GM03348 (cell line): Measurements from ENCODE around the gene PAXX.

ENCODE experiments used
- DNase-seq: peaks from one replicate; pipeline ENCODE4 v3.0.0; 2012; ENCODE audit warnings: low spot score

The PAXX gene

DNA sequence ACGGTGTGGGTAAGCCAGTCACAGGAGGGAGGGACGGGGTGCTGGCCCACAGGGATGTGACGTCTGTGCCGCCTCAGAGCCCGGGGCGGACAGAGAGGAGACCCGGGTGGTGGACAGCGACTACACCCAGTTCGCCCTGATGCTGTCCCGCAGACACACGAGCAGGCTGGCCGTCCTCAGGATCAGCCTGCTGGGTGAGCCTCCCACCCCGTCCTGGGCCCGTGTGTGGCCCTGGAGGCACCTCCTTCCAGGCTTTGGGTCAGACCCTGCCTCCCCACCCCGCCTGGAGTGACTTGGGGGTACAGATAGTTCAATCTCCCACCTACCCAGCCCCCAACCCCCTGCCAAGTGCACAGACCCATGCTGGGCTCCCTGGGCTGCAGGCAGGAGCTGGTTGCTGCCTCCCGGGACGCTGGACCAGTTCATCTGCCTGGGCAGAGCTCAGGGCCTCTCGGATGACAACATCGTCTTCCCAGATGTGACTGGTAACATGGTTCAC is 38.4 kb upstream of the PAXX start:
- DNase-seq, result no peak

DNA sequence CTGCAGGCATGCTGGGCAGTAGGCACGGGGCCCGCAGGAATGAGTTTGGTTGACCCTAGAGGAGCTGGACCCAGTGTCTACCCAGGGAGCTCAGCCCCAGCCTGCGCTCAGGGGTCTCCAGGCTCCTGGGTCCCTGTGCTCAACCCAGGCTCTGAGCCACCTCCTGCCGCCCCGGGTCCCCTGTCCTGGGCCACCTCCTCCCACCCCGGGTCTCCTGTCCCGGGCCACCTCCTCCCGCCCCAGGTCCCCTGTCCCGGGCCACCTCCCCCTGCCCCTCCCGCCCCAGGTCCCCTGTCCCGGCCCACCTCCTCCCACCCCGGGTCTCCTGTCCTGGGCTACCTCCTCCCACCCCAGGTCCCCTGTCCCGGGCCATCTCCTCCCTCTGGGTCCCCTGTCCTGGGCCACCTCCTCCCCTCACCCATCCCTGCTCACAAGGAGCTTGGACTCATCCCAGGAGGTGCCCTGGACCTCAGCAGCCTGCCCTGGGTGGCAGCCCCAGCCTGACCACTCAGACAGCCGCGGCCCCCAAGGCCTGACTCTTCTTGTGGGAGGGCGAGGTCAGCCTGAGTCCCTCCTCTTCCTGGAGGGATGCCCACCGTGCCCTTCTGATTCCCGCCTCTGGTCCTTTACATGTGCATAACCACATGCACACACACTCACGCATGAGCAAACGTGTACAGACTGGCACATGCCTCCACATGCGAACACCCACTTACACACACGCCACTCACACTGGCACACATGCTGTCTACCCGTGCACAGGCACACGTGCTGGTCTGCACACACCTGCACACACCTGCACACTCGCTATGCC is 37.7 kb upstream of the PAXX start:
- DNase-seq, result no peak

DNA sequence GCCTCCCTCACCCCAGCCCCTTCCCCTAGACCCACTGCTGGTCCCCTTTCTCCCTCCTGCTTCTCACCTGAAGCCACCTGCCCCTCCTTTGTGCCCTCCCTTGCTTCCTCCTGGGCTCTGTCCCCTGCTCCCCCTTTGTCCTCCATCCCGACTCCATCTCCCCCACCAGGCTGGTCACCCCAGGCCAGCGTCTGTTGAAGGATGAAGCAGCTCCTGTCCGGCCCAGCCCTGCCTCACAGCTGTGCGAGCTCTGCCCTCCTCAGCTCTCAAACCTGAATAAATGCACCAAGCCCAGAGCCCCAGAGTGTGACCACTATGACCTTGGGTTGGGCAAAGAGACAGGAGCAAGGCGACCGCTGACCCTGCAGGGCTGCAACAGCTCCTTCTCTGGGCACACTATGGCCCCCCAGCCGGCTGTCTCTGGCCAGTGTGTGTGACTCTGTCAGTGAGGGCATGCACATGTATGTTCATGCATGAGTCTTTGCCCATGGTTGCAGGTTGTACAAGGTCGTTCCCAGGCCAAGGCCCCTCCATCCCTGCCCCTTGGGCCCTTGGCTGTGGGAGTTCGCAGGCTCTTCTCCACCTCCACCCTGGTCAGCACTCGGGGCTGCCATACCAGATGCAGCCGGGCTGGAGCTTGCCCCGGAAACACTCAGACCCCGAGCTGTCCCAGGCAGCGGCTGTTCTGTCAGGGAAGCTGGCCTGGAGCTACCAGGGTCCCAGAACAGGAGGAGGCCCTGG is 36.9 kb upstream of the PAXX start:
- no peak for DNase-seq

DNA sequence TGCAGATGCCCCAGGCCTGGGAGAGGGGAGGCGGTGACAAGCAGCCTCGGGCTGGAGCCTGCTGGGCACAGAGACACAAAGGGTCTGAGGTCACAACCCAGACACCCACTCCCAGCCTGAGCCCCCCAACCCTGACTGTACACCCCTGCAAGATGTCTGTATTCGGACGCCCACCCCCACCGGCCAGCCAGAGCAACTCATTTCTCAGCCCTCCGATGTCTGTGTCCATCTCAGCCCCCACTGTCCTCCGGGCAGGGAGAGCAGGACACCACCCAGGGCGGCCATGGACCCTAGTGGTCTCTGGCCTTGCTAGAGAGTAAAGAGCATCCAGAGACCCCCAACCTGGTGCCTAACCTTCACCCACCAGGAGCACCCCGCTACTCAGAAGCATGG is 36.3 kb upstream of the PAXX start:
- DNase-seq, result no peak

DNA sequence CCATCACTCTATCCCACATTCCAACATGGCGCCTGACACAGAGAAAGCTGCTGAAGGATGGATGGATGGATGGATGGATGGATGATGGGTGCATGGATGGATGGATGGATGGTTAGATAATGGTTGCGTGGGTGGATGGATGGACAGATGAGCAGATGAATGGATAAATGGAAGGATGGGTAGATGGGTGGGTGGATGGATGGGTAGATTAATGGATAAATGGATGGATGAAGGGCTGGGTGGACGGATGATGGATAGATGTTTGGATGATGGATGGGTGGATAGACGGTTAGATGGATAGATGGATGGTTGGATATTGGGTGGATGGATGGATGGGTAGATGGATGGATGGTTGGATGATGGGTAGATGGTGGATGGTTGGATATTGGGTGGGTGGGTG is 35.6 kb upstream of the PAXX start:
- DNase-seq, result no peak

DNA sequence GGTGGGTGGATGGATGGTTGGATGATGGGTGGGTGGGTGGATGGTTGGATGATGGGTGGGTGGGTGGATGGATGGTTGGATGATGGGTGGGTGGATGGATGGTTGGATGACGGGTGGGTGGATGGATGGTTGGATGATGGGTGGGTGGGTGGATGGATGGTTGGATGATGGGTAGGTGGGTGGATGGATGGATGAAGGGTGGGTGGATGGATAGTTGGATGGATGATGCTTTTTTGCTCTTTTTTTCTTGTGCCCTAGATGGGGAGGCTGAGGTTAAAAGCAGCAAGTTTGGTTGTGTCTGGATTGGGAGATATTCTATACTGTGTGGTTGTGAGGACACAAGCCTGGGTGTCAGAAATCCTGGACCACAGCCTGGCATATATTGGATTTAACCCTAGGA is 34.8 kb upstream of the PAXX start:
- no peak for DNase-seq

DNA sequence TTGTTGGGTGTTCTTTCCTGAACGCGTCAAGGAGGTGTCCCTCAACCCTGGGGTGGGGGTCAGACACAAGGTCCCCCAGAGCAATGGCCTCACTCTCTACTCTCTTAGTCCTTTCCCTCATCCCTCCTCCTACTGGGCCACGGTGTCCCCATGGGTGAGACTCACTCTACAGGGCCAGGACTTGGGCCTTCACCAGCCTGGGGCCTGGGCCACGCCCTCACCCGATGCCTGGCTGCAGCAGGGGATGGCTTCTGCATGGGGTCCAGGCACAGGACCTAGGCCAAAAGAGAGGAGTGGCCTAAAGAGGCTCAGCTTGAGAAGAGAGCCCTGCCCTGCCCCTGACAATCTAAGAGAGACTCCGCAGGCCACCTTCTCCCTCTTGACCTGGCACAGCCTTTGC is 34.3 kb upstream of the PAXX start:
- DNase-seq, result no peak

DNA sequence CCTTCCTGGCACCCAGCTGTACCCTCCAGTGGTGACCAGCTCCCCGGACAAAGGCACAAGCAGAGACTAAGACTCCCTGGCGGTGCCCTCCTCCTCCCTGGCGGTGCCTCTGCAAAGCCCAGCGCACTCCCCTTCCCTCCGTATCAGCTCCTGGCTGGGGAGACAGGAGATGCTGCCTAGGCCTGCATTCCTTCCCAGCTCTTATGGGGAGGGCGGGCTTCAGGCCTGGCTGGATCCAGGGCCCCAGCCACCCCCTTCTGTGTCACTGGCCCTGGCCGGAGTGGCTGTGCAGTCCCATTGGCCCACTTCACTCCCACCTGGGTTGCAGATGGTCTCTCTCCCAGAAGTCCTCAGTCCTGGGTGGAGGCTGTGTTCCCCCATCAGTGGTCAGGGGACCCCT is 33.7 kb upstream of the PAXX start:
- DNase-seq, result no peak

DNA sequence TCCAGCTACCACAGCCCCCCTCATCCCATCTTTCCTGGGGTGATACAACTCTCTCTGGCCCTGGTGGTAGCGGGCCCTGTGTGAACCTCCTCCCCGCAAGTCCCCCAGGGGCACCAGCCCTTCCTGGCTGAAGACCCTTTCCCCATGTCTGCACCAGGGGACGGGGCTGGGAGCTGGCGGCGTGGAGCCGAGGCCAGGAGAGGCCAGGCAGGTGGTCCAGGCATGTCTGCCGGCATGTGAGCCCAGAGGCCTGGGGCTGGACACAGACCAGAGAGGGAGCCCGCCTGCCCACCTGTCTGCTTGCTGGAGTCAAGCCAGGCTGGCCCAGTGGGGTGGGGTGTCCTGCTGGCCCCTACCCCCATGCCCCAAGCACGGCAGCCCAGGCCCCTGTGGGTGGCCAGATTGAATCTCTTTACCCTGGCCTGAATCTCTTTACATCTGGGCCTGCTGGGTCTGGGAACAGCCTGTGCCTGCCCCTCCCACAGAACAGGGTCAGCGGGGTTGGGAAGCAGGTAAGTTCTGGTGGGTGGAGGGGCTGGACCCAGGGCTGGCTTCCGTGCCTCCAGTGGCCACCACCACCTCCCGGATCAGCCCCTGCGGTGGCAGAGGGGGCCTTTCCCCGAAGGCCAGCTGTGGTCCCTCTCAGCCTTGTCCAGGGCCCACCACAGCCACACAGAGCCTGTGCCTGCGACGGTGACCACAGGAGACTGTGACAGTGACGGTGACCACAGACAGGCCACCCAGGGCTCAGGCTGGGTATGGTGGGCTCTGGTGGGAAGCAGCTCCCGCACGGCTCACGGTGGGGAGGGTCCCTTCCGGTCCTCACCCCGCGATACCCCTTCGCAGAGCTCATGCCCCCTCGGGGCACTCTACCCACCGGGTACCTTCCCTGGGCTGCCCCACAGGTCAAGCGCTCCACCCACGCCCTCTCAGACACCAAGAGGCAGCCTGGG is 33.0 kb upstream of the PAXX start:
- no peak for DNase-seq

DNA sequence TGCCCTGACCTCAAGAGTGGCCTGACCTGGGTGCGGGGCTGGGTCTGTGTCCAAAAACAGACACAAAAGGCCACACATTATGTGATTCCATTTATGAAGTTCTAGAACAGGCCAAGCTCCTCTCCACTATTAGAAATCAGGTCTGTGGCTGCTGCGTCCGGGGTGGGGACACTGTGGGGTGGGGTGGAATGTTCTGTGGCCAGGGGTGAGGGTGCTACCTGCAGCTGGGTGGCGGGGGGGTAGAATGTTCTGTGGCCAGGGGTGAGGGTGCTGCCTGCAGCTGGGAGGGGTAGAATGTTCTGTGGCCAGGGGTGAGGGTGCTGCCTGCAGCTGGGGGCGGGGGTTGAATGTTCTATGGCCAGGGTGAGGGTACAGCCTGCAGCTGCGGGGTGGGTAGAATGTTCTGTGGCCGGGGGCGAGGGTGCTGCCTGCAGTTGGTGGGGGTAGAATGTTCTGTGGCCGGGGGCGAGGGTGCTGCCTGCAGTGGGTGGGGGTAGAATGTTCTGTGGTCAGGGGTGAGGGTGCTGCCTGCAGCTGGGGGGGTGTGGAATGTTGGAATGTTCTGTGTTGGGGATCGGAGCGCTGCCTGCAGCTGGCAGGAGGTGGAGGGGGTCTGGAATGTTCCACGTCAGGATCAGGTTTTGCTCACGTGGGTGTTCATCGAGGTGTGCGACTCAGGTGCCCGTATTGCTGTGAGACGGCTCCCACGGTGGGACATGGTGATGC is 31.8 kb upstream of the PAXX start:
- no peak for DNase-seq

DNA sequence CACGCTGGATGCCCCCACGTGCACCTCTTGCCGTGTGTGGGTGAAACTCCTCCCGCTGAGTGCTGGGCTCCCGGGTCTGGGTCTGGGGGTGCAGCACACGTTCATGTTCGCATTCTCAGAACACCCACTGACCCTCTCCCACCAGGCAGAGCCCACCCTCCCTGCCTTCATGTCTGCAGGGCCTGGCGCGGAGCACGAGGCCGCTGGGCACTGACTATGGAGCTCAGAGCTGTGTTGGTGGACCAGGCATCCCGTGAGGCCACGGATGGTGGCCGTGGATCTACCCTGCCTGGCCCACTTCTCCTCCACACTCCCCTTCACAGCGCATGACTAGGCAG is 31.3 kb upstream of the PAXX start:
- no peak for DNase-seq

DNA sequence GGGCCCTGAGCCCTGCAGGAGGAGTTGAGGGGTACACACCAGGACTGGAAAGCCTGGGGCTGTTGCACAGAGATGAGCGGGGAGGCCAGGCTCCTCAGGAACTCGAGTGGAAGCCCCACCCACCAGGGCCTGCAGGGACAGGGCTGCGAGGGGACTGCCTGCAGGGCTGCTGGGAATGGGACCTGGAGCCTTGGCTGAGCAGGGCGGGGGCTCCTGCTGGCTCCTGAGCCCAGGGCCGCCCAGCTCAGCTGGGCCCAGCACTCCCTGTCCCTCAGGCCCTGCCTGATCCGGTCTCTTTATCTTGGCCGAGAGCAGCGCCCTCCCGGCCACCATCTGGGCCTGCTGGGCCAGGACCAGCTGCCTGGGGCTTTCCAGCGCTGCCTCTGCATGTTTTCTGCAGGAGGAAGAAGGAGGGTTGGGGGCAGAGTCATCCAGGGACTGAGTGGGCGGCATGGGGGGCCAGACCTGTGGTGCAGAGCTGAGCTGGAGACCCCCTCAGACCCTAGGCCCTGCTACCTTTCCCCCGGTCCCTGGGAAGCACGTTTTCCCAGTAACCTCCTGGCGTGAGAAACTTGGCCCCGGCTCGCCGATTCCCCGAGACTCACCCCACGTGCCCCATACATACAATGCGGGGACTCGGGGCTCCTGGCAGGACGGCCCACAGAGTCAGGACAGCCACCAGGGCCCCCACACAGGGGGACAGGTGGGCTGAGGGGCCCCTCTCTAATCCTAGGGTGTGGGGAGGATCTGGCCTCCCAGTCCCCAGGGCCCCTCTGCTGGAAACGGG is 30.8 kb upstream of the PAXX start:
- peak; percentile 33 for DNase-seq

DNA sequence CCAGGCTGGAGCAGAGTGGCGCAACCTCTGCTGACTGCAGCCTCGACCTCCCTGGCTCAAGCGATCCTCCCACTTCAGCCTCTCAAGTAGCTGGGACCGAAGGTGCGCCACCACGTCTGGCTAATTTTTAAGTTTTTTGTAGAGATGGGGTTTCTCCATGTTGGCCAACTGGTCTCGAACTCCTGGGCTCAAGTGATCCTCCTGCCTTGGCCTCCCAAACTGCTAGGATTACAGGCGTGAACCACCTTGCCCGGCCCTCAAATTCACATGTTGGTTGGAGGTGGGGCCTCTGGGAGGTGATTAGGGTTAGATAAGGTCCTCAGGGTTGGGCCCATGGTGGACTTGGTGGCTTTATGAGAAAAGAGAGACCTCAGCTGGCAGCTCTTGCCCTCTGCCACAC is 30.1 kb upstream of the PAXX start:
- no peak for DNase-seq

DNA sequence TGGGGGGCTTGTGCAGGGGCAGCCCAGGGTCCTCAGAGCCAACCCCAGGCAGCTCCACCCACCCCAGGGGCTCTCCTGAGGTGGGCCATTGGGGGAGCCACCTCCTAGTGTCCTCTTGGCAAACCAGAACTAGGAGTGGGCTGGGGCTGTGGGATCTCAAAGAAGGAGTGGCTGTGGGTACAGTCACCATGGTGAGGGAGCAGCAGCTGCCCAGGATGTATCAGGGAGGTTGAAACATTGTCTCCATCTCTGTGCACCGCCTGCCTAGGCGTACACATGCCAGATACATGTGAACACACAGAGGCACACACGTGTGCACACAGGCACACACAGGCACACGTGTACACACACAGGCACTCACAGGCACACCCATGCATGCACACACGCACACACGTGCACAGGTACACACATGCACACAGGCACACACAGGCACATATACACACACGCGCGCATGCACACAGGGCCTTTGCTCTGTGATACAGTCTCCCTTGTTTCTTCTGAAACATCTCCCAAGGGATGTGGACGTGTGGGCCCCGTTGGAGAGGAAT is 29.4 kb upstream of the PAXX start:
- no peak for DNase-seq

DNA sequence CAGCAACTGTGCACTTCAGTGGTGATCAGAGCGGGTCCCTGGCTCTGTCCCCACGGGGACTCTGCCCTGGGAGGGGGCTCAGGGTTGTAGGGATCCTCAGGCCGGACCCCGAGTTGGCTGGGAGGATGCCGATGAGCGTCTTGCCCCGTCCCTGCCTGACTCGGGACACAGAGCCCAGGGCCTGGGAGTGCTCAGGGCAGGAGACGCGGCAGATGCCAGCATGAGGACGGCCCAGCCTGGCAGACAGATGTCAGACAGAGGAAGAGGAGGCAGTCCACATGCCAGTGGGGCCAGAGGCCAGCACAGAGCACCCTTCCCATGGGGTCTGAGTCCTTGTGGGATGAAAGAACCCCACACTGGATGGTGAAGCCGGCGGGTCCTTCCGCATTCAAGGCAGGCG is 28.9 kb upstream of the PAXX start:
- DNase-seq, result no peak

DNA sequence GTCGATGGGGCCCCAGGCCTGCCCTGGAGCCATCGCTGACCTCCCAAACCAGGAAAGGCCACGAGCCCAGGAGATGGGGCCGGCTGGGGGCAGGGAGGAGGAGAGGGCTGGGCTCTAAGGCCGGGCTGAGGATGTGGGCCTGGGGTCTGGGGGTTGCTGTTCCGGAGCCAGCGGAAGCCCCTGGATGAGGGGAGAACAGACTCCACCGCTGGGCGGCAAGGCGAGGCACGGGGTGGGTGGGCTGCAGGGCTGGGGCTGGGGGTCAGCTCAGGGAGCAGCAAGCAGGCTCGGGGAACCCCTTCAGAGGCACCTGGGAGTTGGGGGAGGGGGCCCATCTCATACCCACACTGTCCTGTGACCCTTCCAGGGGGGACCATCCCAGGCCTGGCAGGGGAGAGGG is 28.5 kb upstream of the PAXX start:
- no peak for DNase-seq

DNA sequence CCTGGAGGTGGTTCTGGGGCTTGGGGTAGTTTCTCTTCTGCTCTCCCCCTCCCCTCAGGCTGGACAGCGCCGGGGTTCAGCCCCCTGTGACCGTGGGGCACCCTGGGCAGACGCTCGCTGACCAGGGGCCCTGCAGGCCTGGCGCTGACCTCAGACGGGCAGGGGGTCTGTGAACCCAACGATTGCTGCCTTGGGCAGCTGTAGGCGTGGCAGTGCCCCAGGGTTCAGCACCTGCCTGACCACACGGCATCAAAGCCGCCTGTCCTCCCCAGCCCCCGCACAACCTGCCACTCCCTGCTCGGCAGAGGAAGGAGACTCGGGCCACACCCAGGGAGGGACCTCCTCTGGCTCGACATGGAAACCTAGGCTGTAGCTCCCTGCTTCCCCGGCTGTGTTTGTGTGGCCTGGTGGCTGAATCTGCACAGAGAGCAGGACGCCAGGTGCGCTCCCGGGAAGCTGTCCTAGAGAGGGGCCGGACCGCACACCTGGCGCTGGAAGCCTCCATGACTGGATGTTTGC is 28.0 kb upstream of the PAXX start:
- no peak for DNase-seq

DNA sequence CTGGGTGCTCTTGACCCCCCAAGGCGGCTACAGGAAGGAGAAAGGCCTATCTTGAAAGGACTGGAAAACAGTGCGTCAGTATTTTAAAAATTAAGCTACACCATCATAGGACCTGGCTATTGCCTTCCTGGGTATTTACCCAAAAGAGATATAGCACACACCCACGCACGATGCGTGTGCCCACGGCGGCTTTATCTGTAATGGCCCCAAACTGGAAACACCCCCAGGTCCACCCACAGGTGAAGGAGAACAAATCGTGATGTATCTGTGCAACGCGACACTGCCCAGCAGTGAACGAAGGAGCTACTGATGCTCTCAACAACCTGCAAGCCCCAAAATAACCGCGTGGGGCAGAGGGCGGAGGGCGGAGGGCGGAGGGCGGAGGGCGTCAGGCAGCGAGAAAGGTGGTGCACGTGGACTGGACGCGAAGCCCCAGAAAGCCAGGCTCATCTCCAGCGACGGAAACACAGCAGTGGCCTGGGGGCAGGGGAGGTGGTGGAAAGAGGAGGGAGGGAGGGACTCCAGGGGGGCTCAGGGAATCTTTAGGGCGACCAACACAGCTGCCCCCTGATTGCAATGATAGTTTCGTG is 27.3 kb upstream of the PAXX start:
- no peak for DNase-seq

DNA sequence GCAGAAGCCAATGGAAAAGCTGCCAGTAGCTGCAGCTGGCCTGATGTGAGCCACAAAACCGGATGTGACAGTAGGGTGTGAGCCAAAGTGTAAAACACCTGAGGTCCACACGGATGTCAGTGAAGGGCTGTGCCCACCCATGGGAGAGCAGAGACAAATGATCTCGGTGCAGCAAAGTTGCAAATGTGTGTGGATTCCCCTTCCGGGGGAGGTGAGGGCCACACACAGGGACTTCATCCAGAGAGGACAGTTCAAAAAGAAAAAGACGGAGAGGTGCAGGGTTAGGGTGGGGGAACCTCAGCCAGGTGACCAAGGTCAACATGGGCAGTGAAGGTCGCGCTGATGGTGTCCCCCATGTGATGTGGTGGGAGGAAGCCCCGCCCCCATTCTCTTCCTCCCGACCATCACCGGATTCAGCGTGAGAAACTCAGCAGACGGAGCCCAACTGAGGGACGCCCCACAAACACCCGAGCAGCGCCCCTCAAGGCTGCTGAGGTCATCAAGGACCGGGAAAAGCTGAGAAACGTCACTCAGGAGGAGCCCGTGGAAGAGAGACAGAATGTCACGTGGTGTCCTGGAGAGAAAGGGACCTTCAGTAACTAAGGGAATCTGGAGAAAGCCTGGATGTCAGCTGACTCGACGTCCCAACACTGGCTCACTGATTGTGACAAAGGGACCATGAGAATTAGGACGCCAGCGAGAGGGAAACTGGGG is 26.3 kb upstream of the PAXX start:
- DNase-seq, result no peak
